Progenitor cell of endocrine pancreas (in vitro differentiated cells): ENCODE data around the gene RRN3. TPM values are rescaled to one million over a fixed set of nuclear protein-coding genes. Genes with fewer than 3 reads are reported as not detected.
"Not testable (repeated sequence)": the region's sequence is repeated elsewhere in the genome, so short reads cannot be mapped to it uniquely, and the experiment has no call there.

ENCODE experiments used
- DNase-seq: peaks from one replicate; pipeline ENCODE4 v3.0.0; 2021; ENCODE audit warnings: low spot score; ENCODE audit not compliant: unreplicated experiment
- H3K27ac Mint-ChIP-seq: 2 replicates; pipeline ENCODE4 v1.8.0; 2021; ENCODE audit warnings: mild to moderate bottlenecking, moderate library complexity, mixed read lengths
- H3K27me3 Mint-ChIP-seq: 2 replicates; pipeline ENCODE4 v1.8.0; 2021; ENCODE audit warnings: mixed read lengths
- H3K36me3 Mint-ChIP-seq: 2 replicates; pipeline ENCODE4 v1.8.0; 2022; ENCODE audit warnings: mixed read lengths; ENCODE audit not compliant: insufficient read depth
- H3K4me1 Mint-ChIP-seq: 2 replicates; pipeline ENCODE4 v1.8.0; 2021; ENCODE audit warnings: low read depth, mixed read lengths
- H3K4me3 Mint-ChIP-seq: 2 replicates; pipeline ENCODE4 v1.8.0; 2021; ENCODE audit warnings: low read depth, mild to moderate bottlenecking, moderate library complexity, mixed read lengths
- H3K9me3 Mint-ChIP-seq: 2 replicates; pipeline ENCODE4 v1.8.0; 2021; ENCODE audit warnings: low read depth, mixed read lengths
- CTCF ChIP-seq: fragments of 200-600 bp; sonication (generic); IDR thresholded peaks from one replicate; pipeline ENCODE4 v1.5.0; 2021; ENCODE audit warnings: antibody characterized with exemption, mild to moderate bottlenecking; ENCODE audit not compliant: unreplicated experiment
- total RNA-seq: library from RNA; stranded (reverse); gene quantifications from 2 replicates; pipeline ENCODE4 v1.2.1, GENCODE V29; 2021

RRN3 gene
- total RNA-seq, 1 donor from 2014 or later: 40.0 TPM

GRCh38 chr16:15052747-15053476, 41.2 kb downstream of the RRN3 start:
- no peak overlapping the region for H3K27ac Mint-ChIP-seq
- peaks cover 3% of the 10 kb centered on the region for H3K36me3 Mint-ChIP-seq
- DNase-seq: no peak
- no peak overlapping the region for H3K4me3 Mint-ChIP-seq
- TF ChIP-seq CTCF: no peak
- no peaks in the 10 kb centered on the region for H3K27me3 Mint-ChIP-seq
- no peaks in the 10 kb centered on the region for H3K9me3 Mint-ChIP-seq
- peaks cover 29% of the 10 kb centered on the region for H3K4me1 Mint-ChIP-seq

GRCh38 chr16:15051387-15051951, 42.6 kb downstream of the RRN3 start:
- DNase-seq: no peak
- no peak for TF ChIP-seq CTCF
- Mint-ChIP-seq H3K27me3 (no peaks in the 10 kb centered on the region), H3K4me3 (no peak overlapping the region), H3K27ac (no peak overlapping the region), H3K9me3 (no peaks in the 10 kb centered on the region), H3K36me3 (peaks cover 8% of the 10 kb centered on the region), H3K4me1 (peaks cover 15% of the 10 kb centered on the region)

DNA sequence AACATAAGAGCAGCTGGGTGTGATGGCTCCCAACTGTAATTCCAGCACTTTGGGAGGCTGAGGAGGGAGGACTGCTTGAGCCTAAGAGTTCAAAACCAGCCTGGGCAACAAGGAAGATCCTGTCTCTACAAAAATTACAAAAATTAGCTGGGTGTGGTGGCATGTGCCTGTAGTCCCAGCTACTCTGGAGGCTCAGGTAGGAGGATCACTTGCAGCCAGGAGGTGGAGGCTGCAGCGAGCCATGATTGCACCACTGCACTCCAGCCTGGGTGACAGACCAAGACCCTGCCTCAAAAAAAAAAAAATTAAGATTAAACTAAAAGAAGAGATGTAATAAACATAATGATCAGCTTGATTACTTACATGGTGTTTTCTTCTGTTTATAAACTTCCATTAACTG, 43.6 kb downstream of the RRN3 start:
- peaks cover 12% of the 10 kb centered on the region for H3K4me1 Mint-ChIP-seq
- not testable (repeated sequence) for H3K27me3 Mint-ChIP-seq, H3K9me3 Mint-ChIP-seq, H3K4me3 Mint-ChIP-seq, H3K27ac Mint-ChIP-seq, DNase-seq
- H3K36me3 Mint-ChIP-seq: peaks cover 14% of the 10 kb centered on the region

DNA sequence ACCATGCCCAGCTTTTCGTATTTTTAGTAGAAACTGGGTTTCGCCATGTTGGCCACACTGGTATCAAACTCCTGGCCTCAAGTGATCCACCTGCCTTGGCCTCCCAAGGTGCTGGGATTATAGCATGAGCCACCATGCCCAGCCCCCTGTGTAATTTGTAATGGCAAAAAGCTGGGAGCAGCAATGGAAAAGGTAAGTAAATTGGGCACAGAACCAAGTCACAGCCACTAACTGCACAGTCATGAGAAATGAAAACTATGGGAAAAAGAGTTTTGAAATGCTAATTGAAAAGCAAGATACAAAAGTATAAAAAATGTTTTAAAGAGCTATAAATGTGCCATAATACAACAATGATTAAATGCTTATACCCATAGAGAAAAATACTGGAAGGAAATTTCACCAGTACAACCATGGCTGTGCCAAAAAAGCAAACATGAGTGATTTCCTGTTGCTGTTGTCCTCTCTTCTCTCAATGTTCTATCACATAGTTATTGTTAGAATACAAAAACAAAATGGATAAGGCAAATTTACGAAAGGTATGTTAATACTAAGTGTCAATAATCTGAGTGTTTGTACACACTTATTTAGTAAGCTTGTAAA, 44.4 kb downstream of the RRN3 start:
- TF ChIP-seq CTCF: no peak
- peaks cover 9% of the 10 kb centered on the region for H3K4me1 Mint-ChIP-seq
- no peaks in the 10 kb centered on the region for H3K27me3 Mint-ChIP-seq
- H3K4me3 Mint-ChIP-seq: no peak overlapping the region
- H3K27ac Mint-ChIP-seq: peak overlapping the region; percentile 25
- H3K36me3 Mint-ChIP-seq: peaks cover 14% of the 10 kb centered on the region
- H3K9me3 Mint-ChIP-seq: no peaks in the 10 kb centered on the region
- no peak for DNase-seq

DNA sequence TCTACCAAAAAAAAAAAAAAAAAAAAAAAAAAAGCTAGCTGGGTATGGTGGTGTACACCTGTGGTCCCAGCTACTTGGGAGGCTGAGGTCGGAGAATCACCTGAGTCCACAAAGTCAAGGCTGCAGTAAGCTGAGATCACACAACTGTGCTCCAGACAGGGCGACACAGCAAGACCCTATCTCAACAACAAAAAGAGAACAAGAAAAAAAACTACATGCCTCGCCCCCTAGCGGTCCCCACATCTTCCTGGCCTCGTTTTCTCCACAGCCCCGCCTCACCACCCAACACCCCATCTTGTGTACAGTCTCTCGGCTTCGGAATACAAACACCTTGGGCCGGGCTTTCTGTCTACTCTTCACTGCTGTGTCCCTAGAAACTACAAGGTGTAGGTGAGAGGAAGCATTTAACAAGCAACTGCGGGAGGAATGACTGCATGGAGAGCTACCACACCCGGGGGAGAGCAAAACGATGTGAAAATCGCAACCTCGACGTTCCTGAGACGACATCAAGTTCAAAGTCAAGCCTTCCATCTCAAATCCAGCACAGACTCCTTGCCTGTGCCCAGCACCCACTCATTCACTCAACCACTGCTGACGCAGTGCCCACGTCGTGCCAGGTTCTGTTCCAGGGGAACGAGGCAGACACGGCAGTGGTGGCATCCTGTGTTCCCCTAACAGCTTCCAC, 47.2 kb downstream of the RRN3 start:
- Mint-ChIP-seq H3K4me3 (no peak overlapping the region), H3K27me3 (no peaks in the 10 kb centered on the region), H3K27ac (peak overlapping the region; percentile 59), H3K9me3 (no peaks in the 10 kb centered on the region), H3K4me1 (no peaks in the 10 kb centered on the region), H3K36me3 (peaks cover 17% of the 10 kb centered on the region)
- no peak for TF ChIP-seq CTCF
- DNase-seq: no peak

DNA sequence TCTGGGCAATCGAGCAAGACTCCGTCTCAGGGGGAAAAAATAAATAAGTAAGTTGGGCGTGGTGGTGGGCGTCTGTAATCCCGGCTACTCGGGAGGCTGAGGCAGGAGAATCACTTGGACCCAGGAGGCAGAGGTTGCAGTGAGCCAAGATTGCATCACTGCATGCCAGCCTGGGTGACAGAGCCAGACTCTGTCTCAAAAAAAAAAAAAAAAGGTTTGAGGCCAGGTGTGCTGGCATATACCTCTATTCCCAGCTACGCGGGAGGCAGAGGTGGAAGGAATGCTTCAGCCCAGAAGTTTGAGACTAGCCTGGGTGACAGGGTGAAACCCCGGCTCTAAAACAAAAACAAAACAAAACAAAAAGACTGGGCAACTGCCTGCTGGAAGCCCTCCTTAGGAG, 48.8 kb downstream of the RRN3 start:
- H3K4me1 Mint-ChIP-seq, H3K9me3 Mint-ChIP-seq, H3K4me3 Mint-ChIP-seq, DNase-seq, H3K27ac Mint-ChIP-seq, H3K27me3 Mint-ChIP-seq: not testable (repeated sequence)
- H3K36me3 Mint-ChIP-seq: peaks cover 19% of the 10 kb centered on the region
